Right lobe of liver (tissue), 4 donors: ENCODE results near the gene COX10.

Experiments
- CTCF ChIP-seq, 4 donors: fragments of 200-600 bp in 3 of 4; fragments of 450-650 bp in 1 of 4; IDR thresholded peaks; one replicate each; pipeline versions ENCODE4 v1.5.1 to v1.8.0; 2016 to 2022; ENCODE audit warnings: antibody characterized with exemption in 4 of 4, mild to moderate bottlenecking in 2 of 4
- POLR2A ChIP-seq: fragments of 450-650 bp; IDR thresholded peaks from one replicate; pipeline ENCODE4 v1.6.1; 2017; ENCODE audit warnings: antibody characterized with exemption, mild to moderate bottlenecking
- donor health status: DM: no; HTN: no; CAD: no.
- donor health status: DM: no; HTN: no; CAD: no.
- donor health status: DM: no; HTN: yes; CAD: no.

GRCh38 chr17:14101976-14102375, 32.7 kb downstream of the COX10 start:
- TF ChIP-seq CTCF (IDR thresholded peaks at IDR 0.05) = no peak
- no peak for TF ChIP-seq POLR2A
